ENCODE results near the gene GPR21. TPM values are rescaled to one million over a fixed set of nuclear protein-coding genes. Genes with fewer than 3 reads are reported as not detected.

The GPR21 gene
- total RNA-seq, 2 experiments from 2014 or later, result 0.74 to 0.89 TPM

DNA sequence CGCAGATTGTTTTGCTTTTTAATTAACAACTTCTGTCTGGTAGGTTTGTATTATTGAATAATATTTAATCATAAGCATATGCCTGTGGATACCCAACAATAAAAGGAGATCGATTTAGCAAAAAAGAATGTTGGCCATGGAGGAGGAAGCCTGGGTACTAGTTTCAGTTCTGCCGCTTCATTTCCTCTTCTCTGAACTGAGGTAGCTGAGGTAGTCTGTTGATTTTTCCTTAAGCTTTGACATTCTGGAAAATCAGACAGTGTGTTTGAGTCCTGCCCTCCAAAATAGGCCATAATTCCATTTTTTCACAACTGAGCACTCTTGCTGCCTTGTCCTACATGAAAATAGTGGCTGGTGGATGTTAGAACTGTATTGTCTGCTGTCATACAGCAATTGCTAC is 6.0 kb upstream of the GPR21 start:
- Mint-ChIP-seq H3K4me1 (ENCODE audit: low read depth) (peaks cover 5% of the 10 kb centered on the region), H3K9me3 (no peaks in the 10 kb centered on the region), H3K36me3 (ENCODE audit: low read depth) (peaks cover 59% of the 10 kb centered on the region), H3K4me3 (no peak overlapping the region), H3K27me3 (no peaks in the 10 kb centered on the region), H3K27ac (no peak overlapping the region)
- H3K27ac ChIP-seq (ENCODE audit: low read depth in 1 of 2, low read length in 2 of 2), result no peak overlapping the region
- ChIA-PET POLR2A (no interaction called here), CTCF (no interaction called here)
- H3K9me3 ChIP-seq (ENCODE audit: control insufficient read depth in 1 of 2, insufficient read depth in 1 of 2, low read length in 2 of 2), result no peaks in the 10 kb centered on the region
- H3K4me3 ChIP-seq (ENCODE audit: low read length), result no peak overlapping the region
- H3K4me1 ChIP-seq (ENCODE audit: insufficient read depth, low read length), result no peaks in the 10 kb centered on the region
- no peak for DNase-seq
- no peaks in the 10 kb centered on the region for H3K27me3 ChIP-seq (ENCODE audit: control insufficient read depth in 1 of 2, insufficient read depth in 2 of 2, low read length in 2 of 2)
- intact Hi-C loops (cut with DNase I, micrococcal nuclease), result no loop called here
- peaks cover 16% of the 10 kb centered on the region for H3K36me3 ChIP-seq (ENCODE audit: insufficient read depth, low read length)
- TF ChIP-seq, protein P1, sequence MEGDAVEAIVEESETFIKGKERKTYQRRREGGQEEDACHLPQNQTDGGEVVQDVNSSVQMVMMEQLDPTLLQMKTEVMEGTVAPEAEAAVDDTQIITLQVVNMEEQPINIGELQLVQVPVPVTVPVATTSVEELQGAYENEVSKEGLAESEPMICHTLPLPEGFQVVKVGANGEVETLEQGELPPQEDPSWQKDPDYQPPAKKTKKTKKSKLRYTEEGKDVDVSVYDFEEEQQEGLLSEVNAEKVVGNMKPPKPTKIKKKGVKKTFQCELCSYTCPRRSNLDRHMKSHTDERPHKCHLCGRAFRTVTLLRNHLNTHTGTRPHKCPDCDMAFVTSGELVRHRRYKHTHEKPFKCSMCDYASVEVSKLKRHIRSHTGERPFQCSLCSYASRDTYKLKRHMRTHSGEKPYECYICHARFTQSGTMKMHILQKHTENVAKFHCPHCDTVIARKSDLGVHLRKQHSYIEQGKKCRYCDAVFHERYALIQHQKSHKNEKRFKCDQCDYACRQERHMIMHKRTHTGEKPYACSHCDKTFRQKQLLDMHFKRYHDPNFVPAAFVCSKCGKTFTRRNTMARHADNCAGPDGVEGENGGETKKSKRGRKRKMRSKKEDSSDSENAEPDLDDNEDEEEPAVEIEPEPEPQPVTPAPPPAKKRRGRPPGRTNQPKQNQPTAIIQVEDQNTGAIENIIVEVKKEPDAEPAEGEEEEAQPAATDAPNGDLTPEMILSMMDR (IDR thresholded peaks at IDR 0.05), result no peak
- no peak for ATAC-seq (ENCODE audit: poor library complexity)

DNA sequence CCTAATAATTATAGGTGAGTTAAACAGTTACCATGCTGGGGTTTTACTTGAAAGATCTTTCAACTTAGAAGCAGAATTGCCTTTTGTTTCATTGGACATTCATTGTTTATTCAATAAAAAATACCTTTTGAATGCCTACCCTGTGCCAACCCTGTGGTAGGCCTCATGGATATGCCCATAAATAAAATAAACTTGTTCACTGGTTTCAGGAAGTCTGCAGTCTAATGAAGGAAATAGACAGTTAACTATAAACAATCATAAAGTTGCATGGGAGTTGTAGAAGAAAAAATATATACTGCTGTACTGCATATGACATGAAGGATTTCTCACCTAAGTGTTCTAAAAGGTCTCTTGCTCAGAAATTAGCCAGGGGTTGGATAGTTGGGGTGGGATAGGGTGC is 5.3 kb upstream of the GPR21 start:
- CTCF ChIA-PET, result no interaction called here
- Mint-ChIP-seq H3K9me3 (no peaks in the 10 kb centered on the region), H3K36me3 (ENCODE audit: low read depth) (peaks cover 53% of the 10 kb centered on the region), H3K27ac (no peak overlapping the region), H3K4me1 (ENCODE audit: low read depth) (peaks cover 11% of the 10 kb centered on the region), H3K4me3 (no peak overlapping the region), H3K27me3 (no peaks in the 10 kb centered on the region)
- TF ChIP-seq, protein P1 (IDR thresholded peaks at IDR 0.05), result no peak
- Histone ChIP-seq H3K4me3 (ENCODE audit: low read length) (no peak overlapping the region), H3K27ac (ENCODE audit: low read depth in 1 of 2, low read length in 2 of 2) (no peak overlapping the region), H3K36me3 (ENCODE audit: insufficient read depth, low read length) (peaks cover 16% of the 10 kb centered on the region), H3K9me3 (ENCODE audit: control insufficient read depth in 1 of 2, insufficient read depth in 1 of 2, low read length in 2 of 2) (no peaks in the 10 kb centered on the region), H3K27me3 (ENCODE audit: control insufficient read depth in 1 of 2, insufficient read depth in 2 of 2, low read length in 2 of 2) (no peaks in the 10 kb centered on the region), H3K4me1 (ENCODE audit: insufficient read depth, low read length) (no peaks in the 10 kb centered on the region)
- POLR2A ChIA-PET, result no interaction called here
- intact Hi-C loops (cut with DNase I, micrococcal nuclease), result no loop called here
- no peak for DNase-seq
- ATAC-seq (ENCODE audit: poor library complexity), result no peak

DNA sequence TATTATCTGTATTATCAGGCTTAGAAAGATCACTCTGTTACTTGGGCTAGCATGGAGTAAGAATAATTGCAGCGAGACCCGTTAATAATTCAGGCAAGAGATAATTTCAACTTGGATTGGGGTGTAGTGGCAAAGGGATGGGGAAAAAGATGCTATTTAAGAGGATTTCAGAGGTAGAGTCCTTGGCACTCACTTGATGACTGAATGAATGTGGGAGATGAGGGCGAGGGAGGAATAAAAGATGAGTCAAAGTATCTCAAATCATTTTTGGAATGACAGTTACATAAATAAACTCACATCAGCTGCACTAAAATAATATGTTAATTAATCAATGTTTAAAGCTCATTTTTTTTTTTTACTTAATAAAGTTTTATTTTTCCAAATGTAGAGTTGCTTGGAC is 4.5 kb upstream of the GPR21 start:
- H3K36me3 Mint-ChIP-seq (ENCODE audit: low read depth), result peaks cover 54% of the 10 kb centered on the region
- ChIA-PET CTCF (interaction anchor here (2.5 kb wide), 1 partner anchor 18 kb away, joined by 7 read pairs; no protein-coding TSS in a partner anchor), POLR2A (no interaction called here)
- no peak for ATAC-seq (ENCODE audit: poor library complexity)
- no peak for DNase-seq
- no peak overlapping the region for H3K4me3 Mint-ChIP-seq
- H3K27me3 ChIP-seq (ENCODE audit: control insufficient read depth in 1 of 2, insufficient read depth in 2 of 2, low read length in 2 of 2), result no peaks in the 10 kb centered on the region
- intact Hi-C loops (cut with DNase I, micrococcal nuclease), result no loop called here
- TF ChIP-seq, protein P1 (IDR thresholded peaks at IDR 0.05), result no peak
- peaks cover 13% of the 10 kb centered on the region for H3K36me3 ChIP-seq (ENCODE audit: insufficient read depth, low read length)
- H3K9me3 Mint-ChIP-seq, result no peaks in the 10 kb centered on the region
- H3K27ac ChIP-seq (ENCODE audit: low read depth in 1 of 2, low read length in 2 of 2), result no peak overlapping the region
- H3K4me1 ChIP-seq (ENCODE audit: insufficient read depth, low read length), result no peaks in the 10 kb centered on the region
- no peak overlapping the region for H3K27ac Mint-ChIP-seq
- H3K27me3 Mint-ChIP-seq, result no peaks in the 10 kb centered on the region
- H3K4me1 Mint-ChIP-seq (ENCODE audit: low read depth), result peaks cover 12% of the 10 kb centered on the region
- H3K4me3 ChIP-seq (ENCODE audit: low read length), result no peak overlapping the region
- no peaks in the 10 kb centered on the region for H3K9me3 ChIP-seq (ENCODE audit: control insufficient read depth in 1 of 2, insufficient read depth in 1 of 2, low read length in 2 of 2)

Data from CD4-positive, alpha-beta T cell (primary cell).